BLaER1 treated with 17β-estradiol and CSF1 and Interleukin-3, amounts not matched to agents 10 nM and 100 nM (cell line): ENCODE results near the gene NRN1.

Experiments used
- H3K27ac ChIP-seq, 11 experiments: shearing (Covaris generic); formaldehyde crosslinking; 2 replicates each; pipeline ENCODE4 v1.8.1; 2022
- H3K27me3 ChIP-seq, 11 experiments: shearing (Covaris generic); formaldehyde crosslinking; 2 replicates each; pipeline ENCODE4 v1.8.1; 2022
- H3K36me3 ChIP-seq, 11 experiments: shearing (Covaris generic); formaldehyde crosslinking; 2 replicates each; pipeline ENCODE4 v1.8.1; 2022
- H3K4me1 ChIP-seq, 10 experiments: shearing (Covaris generic); formaldehyde crosslinking; 2 replicates each; pipeline ENCODE4 v1.8.1; 2022
- H3K4me2 ChIP-seq, 11 experiments: shearing (Covaris generic); formaldehyde crosslinking; 2 replicates each; pipeline ENCODE4 v1.8.1; 2022
- H3K4me3 ChIP-seq, 10 experiments: shearing (Covaris generic); formaldehyde crosslinking; 2 replicates each; pipeline ENCODE4 v1.8.1; 2022
- H3K9ac ChIP-seq, 11 experiments: shearing (Covaris generic); formaldehyde crosslinking; 2 replicates each; pipeline ENCODE4 v1.8.1; 2022
- H3K9me3 ChIP-seq, 11 experiments: shearing (Covaris generic); formaldehyde crosslinking; replicated peaks in 1 of 11; 2 replicates each; pipeline ENCODE4 v1.8.1; 2022
- H4K20me1 ChIP-seq, 11 experiments: shearing (Covaris generic); formaldehyde crosslinking; 2 replicates each; pipeline ENCODE4 v1.8.1; 2022
- Cebpa-rat ChIP-seq, 11 experiments: shearing (Covaris generic); IDR thresholded peaks; 2 replicates each; pipeline ENCODE4 v1.8.1; 2022

The NRN1 gene

GRCh38 chr6:5998711-5999687, 7.7 kb downstream of the NRN1 start:
- peak overlapping the region in 10 of 11 experiments; percentile 7 to 89 (median 45); a peak in 18 of 22 replicates for H3K4me2 ChIP-seq
- H3K4me1 ChIP-seq = peaks cover 26 to 56% (median 35%) of the 10 kb centered on the region in 10 experiments
- H3K36me3 ChIP-seq = no peaks in the 10 kb centered on the region
- peaks cover 99 to 100% (median 100%) of the 10 kb centered on the region in 11 experiments for H3K27me3 ChIP-seq
- H3K9ac ChIP-seq = 0 out of 22 replicates have a peak overlapping the region, but pooled peaks of 1 of the 11 experiments have one; percentile 21
- TF ChIP-seq Cebpa-rat (IDR thresholded peaks at IDR 0.05) = no peak
- peaks cover 6 to 43% (median 25%) of the 10 kb centered on the region in 11 experiments; a peak in 21 of 22 replicates for H3K9me3 ChIP-seq
- peaks cover 0 to 96% (median 78%) of the 10 kb centered on the region in 11 experiments; a peak in 18 of 22 replicates for H4K20me1 ChIP-seq
- no peak overlapping the region for H3K27ac ChIP-seq
- peak overlapping the region in 6 of 10 experiments; percentile 21 to 38 (median 28); a peak in 12 of 20 replicates for H3K4me3 ChIP-seq

GRCh38 chr6:5998236-5998635, 8.5 kb downstream of the NRN1 start:
- no peak overlapping the region for H3K4me3 ChIP-seq
- H3K27ac ChIP-seq = no peak overlapping the region
- peaks cover 0 to 89% (median 70%) of the 10 kb centered on the region in 11 experiments; a peak in 18 of 22 replicates for H4K20me1 ChIP-seq
- TF ChIP-seq Cebpa-rat (IDR thresholded peaks at IDR 0.05) = no peak
- H3K9ac ChIP-seq = no peak overlapping the region
- peaks cover 19 to 49% (median 30%) of the 10 kb centered on the region in 10 experiments for H3K4me1 ChIP-seq
- no peaks in the 10 kb centered on the region for H3K36me3 ChIP-seq
- H3K27me3 ChIP-seq = peaks cover 99 to 100% (median 100%) of the 10 kb centered on the region in 11 experiments
- peak overlapping the region in 1 of 11 experiments; percentile 89; a peak in 2 of 22 replicates for H3K4me2 ChIP-seq
- H3K9me3 ChIP-seq = peaks cover 6 to 47% (median 25%) of the 10 kb centered on the region in 11 experiments; a peak in 21 of 22 replicates

DNA sequence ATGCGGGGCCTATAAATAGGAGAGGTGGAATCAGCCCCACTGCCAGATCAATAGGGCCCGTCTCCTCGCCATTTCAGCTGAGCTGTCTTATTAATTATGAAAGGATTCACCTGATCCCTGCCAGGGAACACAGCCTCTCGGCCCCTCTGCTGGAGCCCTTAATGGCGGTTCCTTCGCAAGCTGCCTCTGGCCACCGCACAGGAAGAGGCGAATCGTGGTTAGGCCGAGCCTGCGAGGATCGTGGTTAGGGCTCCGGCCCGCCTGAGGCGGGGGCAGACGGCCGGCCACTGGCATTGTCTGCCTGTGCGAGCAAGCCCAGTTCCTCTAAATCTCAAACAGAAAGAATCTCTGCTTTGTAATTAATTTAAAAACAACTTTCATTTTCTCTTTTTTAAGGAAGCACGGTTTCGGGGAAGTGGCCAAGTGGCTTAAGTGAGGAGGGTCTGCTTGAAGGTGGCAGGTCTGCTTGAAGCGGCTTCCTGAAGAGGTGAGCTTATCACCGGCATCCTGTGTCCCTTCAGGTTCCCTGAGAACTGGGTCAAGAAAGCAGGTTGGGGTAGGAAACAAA, 9.2 kb downstream of the NRN1 start:
- Histone ChIP-seq H3K4me1 (peaks cover 19 to 44% (median 28%) of the 10 kb centered on the region in 10 experiments), H3K36me3 (no peaks in the 10 kb centered on the region), H3K27ac (0 out of 22 replicates have a peak overlapping the region, but pooled peaks of 1 of the 11 experiments have one; percentile 34), H4K20me1 (peaks cover 0 to 82% (median 63%) of the 10 kb centered on the region in 11 experiments; a peak in 18 of 22 replicates), H3K9me3 (peaks cover 6 to 44% (median 25%) of the 10 kb centered on the region in 11 experiments; a peak in 21 of 22 replicates), H3K27me3 (peaks cover 99 to 100% (median 100%) of the 10 kb centered on the region in 11 experiments), H3K9ac (peak overlapping the region in 3 of 11 experiments; percentile 51 to 52 (median 51); a peak in 4 of 22 replicates), H3K4me2 (peak overlapping the region; percentile 51 to 99 (median 85)), H3K4me3 (peak overlapping the region; percentile 24 to 65 (median 50); a peak in 14 of 20 replicates)
- no peak for TF ChIP-seq Cebpa-rat (IDR thresholded peaks at IDR 0.05)

DNA sequence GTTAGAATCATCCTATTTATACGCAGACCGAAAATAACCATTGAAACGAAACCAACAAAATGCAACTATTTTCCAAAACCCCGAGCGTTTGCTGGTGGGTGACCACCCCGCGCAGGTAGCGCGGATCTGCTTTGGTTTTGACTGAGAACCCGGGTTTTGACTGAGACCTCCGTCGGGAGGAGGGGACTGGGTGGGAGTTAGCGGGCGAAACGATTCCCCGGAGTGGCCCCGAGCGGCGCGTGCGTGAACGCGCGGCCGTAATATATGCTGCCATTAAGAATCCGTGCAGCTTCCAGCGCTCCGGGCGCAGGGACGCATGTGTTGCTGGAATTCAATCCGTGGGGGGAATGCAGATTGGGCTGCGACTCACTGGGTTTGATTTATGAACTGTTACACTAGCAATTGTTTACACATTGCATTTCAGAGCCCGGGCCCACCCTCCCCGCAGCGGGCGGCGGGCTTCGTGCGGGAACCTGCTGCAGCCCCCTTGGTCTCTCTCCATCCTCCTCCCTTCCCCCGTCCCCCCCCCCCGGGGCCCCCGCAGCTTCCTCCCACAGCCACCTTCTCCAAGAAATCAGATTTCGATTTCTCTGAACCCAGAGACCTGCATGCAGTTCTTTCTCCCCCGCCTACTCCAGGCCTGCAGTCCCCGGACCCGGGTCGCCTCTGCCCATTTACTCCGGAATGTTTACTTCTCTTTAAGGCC, 9.9 kb downstream of the NRN1 start:
- peak overlapping the region; percentile 79 to 99 (median 89) for H3K4me2 ChIP-seq
- H3K27me3 ChIP-seq = peaks cover 98 to 100% (median 100%) of the 10 kb centered on the region in 11 experiments
- peak overlapping the region; percentile 48 to 67 (median 59); a peak in 19 of 20 replicates for H3K4me3 ChIP-seq
- peaks cover 0 to 75% (median 57%) of the 10 kb centered on the region in 11 experiments; a peak in 18 of 22 replicates for H4K20me1 ChIP-seq
- TF ChIP-seq Cebpa-rat (IDR thresholded peaks at IDR 0.05) = no peak
- H3K4me1 ChIP-seq = peaks cover 19 to 46% (median 29%) of the 10 kb centered on the region in 10 experiments
- no peaks in the 10 kb centered on the region for H3K36me3 ChIP-seq
- H3K27ac ChIP-seq = 0 out of 22 replicates have a peak overlapping the region, but pooled peaks of 1 of the 11 experiments have one; percentile 34
- H3K9ac ChIP-seq = peak overlapping the region in 3 of 11 experiments; percentile 52 to 60 (median 54); a peak in 4 of 22 replicates
- H3K9me3 ChIP-seq = peaks cover 6 to 38% (median 25%) of the 10 kb centered on the region in 11 experiments; a peak in 21 of 22 replicates

DNA sequence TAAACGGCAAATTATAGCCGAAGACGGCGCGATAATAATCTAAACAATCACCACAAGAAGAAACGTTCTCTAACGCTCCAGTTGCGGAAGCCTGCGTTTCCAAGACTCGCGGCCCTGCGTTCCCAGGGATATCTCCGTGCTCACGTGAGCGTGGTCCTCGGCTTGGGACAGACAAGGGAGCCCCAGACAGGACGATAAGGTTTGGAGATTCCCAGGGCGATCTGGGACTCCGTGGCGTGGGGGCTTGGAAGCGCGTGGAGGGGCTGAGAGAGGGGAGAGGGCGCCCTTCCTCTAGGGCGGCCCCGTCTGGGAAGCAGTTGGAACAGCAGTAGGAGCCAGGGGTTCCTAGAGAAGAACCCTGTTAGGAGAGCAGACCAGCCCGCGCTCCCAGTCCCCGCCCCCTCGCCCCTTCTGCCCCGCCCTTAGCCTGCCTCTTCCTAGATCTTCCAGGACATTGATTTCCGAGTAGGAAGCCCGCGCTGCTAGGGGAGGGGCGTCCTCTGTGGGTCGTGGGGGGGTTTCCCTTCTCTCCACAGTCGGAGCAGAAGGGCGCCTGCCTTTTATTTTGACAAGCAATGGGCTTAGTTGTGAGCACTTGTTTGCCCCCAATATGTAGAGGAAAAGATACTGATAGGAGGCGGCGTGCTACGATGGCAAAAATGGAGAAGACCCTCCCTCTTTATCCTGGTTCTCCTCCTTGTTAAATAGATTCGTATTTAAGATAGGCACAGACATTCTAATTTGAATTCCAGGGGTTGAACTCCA, 10.6 kb downstream of the NRN1 start:
- Histone ChIP-seq H3K36me3 (no peaks in the 10 kb centered on the region), H3K4me2 (peak overlapping the region; percentile 79 to 99 (median 88)), H3K9ac (peak overlapping the region in 3 of 11 experiments; percentile 44 to 60 (median 54); a peak in 3 of 22 replicates), H3K27ac (no peak overlapping the region), H4K20me1 (peaks cover 0 to 68% (median 49%) of the 10 kb centered on the region in 11 experiments; a peak in 18 of 22 replicates), H3K27me3 (peaks cover 90 to 100% (median 99%) of the 10 kb centered on the region in 11 experiments), H3K4me1 (peaks cover 19 to 53% (median 30%) of the 10 kb centered on the region in 10 experiments), H3K4me3 (peak overlapping the region; percentile 48 to 67 (median 59); a peak in 19 of 20 replicates), H3K9me3 (peaks cover 6 to 37% (median 25%) of the 10 kb centered on the region in 11 experiments; a peak in 21 of 22 replicates)
- no peak for TF ChIP-seq Cebpa-rat (IDR thresholded peaks at IDR 0.05)

DNA sequence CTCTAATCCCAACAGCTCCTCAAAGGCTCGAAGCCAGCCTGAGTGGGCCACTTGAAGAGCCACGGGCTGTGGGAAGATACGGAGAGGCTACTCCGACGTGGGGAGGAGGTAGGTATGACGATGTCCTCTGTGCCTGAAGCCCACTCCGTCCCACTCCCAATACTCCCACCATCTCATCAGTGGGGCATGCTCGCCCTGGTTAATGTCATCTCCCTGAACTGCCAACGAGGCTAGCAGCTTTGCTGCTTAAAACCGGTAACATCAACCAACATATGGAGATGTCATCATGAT, 11.1 kb downstream of the NRN1 start:
- no peak overlapping the region for H3K27ac ChIP-seq
- TF ChIP-seq Cebpa-rat (IDR thresholded peaks at IDR 0.05) = no peak
- peak overlapping the region in 4 of 10 experiments; percentile 52 to 67 (median 62); a peak in 7 of 20 replicates for H3K4me3 ChIP-seq
- H4K20me1 ChIP-seq = peaks cover 0 to 62% (median 44%) of the 10 kb centered on the region in 11 experiments; a peak in 18 of 22 replicates
- H3K27me3 ChIP-seq = peaks cover 85 to 100% (median 97%) of the 10 kb centered on the region in 11 experiments
- H3K36me3 ChIP-seq = no peaks in the 10 kb centered on the region
- peaks cover 6 to 32% (median 25%) of the 10 kb centered on the region in 11 experiments; a peak in 21 of 22 replicates for H3K9me3 ChIP-seq
- H3K4me1 ChIP-seq = peaks cover 19 to 58% (median 30%) of the 10 kb centered on the region in 10 experiments
- no peak overlapping the region for H3K9ac ChIP-seq
- peak overlapping the region in 6 of 11 experiments; percentile 82 to 99 (median 92); a peak in 11 of 22 replicates for H3K4me2 ChIP-seq

DNA sequence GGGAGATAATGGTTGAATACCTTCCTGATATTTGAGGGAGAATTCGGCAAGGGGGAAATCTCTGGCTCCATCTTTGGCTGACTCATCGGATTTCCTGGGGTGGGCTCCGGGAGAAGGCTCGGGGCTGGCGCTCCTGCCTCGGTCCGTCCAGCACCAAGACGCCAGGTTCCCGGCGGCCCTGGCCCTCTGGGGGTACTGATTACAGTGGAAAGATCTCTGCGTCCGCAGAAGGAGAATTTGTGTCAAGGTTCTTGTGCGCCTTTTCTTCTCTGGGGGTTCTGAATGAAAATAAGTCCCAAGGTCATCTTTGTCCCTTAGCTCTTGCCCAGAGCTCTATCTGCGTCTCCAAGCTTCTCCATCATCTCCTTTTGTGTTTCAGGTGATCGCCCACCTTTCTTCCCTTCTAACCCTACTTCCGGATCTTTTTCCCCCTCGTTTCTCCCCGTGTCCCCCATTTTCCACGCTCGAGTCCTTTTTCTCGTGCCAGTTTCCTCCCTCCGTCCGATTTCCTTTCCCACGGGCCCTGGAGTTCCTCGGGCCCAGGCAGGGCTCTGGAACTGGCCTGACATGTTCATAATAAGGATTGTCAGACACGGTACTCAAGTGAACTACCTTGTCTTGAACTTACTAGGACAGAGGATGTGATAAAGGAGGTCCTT, 11.6 kb downstream of the NRN1 start:
- Histone ChIP-seq H3K27ac (no peak overlapping the region), H3K4me2 (peak overlapping the region in 2 of 11 experiments; percentile 98 to 99; a peak in 2 of 22 replicates), H3K9ac (no peak overlapping the region), H3K9me3 (peaks cover 3 to 27% (median 20%) of the 10 kb centered on the region in 11 experiments; a peak in 21 of 22 replicates), H3K36me3 (no peaks in the 10 kb centered on the region), H4K20me1 (peaks cover 0 to 59% (median 41%) of the 10 kb centered on the region in 11 experiments; a peak in 18 of 22 replicates), H3K4me1 (peaks cover 19 to 63% (median 30%) of the 10 kb centered on the region in 10 experiments), H3K4me3 (peak overlapping the region in 3 of 10 experiments; percentile 59 to 67 (median 65); a peak in 3 of 20 replicates), H3K27me3 (peaks cover 80 to 100% (median 94%) of the 10 kb centered on the region in 11 experiments)
- TF ChIP-seq Cebpa-rat (IDR thresholded peaks at IDR 0.05) = no peak
